Neural crest cell (in vitro differentiated cells): ENCODE measurements around the gene FGF11. TPM values are rescaled to one million over a fixed set of nuclear protein-coding genes. Genes with fewer than 3 reads are reported as not detected.

Source experiments
- DNase-seq: peaks from one replicate; pipeline ENCODE4 v3.0.0; 2021; ENCODE audit warnings: low read depth, mixed read lengths, low spot score
- H3K27ac Mint-ChIP-seq: one replicate; pipeline ENCODE4 v1.8.0; 2021; ENCODE audit warnings: mild to moderate bottlenecking, mixed read lengths; ENCODE audit not compliant: unreplicated experiment
- H3K27me3 Mint-ChIP-seq: 2 replicates; pipeline ENCODE4 v1.8.0; 2021; ENCODE audit warnings: low read depth, mild to moderate bottlenecking, mixed read lengths
- H3K36me3 Mint-ChIP-seq: 2 replicates; pipeline ENCODE4 v1.8.0; 2021; ENCODE audit warnings: low read depth, mild to moderate bottlenecking, mixed read lengths
- H3K4me1 Mint-ChIP-seq: 2 replicates; pipeline ENCODE4 v1.8.0; 2021; ENCODE audit warnings: mixed read lengths
- H3K4me3 Mint-ChIP-seq: one replicate; pipeline ENCODE4 v1.8.0; 2021; ENCODE audit warnings: mild to moderate bottlenecking, mixed read lengths
- H3K9me3 Mint-ChIP-seq: 2 replicates; pipeline ENCODE4 v1.8.0; 2021; ENCODE audit warnings: mixed read lengths
- total RNA-seq: library from RNA; stranded (reverse); gene quantifications from 2 replicates; pipeline ENCODE4 v1.2.1, GENCODE V29; 2021
- TF ChIP-seq, protein P1 (sequence below): fragments of 200-600 bp; sonication (generic); conservative IDR thresholded peaks from 2 replicates; pipeline ENCODE4 v1.5.0; 2021; ENCODE audit warnings: antibody characterized with exemption, mild to moderate bottlenecking

FGF11 gene
- total RNA-seq, 1 donor from 2014 or later: 6.0 TPM

DNA sequence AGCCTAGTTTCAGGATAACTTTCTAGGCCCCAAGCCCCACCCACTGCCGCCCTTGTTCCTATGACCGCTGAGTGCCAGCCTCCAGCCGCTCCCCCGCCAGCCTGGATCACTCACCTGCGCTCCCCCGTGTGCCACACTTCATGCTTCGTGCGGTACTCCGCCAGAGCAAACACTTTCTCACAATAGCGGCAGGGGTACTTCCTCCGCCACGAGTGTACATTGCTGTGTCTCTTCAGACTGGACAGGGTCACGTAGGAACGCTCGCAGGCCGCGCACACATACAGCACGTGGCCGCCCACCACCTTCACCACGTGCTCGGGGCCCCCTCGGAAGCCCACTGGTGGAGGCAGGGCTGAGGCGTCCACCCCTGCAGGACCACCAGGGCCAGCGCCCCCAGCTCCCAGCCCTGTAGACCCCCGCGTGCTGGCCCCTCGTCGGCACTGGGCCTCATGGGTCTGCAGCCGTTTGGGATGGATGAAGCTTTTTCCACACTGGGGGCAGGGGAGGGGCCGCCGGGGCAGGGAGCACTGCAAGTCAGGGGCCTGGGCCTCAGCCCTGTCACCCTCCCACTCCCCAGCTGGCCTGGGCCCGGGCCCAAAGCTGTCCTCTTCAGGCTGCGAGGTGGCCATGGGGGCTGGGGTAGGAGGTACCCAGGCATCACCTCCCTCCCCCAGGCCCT lies 26.4 kb downstream of the FGF11 start:
- no peak for DNase-seq
- peaks cover 19% of the 10 kb centered on the region for H3K4me1 Mint-ChIP-seq
- H3K4me3 Mint-ChIP-seq: no peak overlapping the region
- no peak overlapping the region for H3K27ac Mint-ChIP-seq
- TF ChIP-seq, protein P1, sequence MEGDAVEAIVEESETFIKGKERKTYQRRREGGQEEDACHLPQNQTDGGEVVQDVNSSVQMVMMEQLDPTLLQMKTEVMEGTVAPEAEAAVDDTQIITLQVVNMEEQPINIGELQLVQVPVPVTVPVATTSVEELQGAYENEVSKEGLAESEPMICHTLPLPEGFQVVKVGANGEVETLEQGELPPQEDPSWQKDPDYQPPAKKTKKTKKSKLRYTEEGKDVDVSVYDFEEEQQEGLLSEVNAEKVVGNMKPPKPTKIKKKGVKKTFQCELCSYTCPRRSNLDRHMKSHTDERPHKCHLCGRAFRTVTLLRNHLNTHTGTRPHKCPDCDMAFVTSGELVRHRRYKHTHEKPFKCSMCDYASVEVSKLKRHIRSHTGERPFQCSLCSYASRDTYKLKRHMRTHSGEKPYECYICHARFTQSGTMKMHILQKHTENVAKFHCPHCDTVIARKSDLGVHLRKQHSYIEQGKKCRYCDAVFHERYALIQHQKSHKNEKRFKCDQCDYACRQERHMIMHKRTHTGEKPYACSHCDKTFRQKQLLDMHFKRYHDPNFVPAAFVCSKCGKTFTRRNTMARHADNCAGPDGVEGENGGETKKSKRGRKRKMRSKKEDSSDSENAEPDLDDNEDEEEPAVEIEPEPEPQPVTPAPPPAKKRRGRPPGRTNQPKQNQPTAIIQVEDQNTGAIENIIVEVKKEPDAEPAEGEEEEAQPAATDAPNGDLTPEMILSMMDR: no peak
- no peaks in the 10 kb centered on the region for H3K27me3 Mint-ChIP-seq
- no peaks in the 10 kb centered on the region for H3K9me3 Mint-ChIP-seq
- H3K36me3 Mint-ChIP-seq: peaks cover 2% of the 10 kb centered on the region

DNA sequence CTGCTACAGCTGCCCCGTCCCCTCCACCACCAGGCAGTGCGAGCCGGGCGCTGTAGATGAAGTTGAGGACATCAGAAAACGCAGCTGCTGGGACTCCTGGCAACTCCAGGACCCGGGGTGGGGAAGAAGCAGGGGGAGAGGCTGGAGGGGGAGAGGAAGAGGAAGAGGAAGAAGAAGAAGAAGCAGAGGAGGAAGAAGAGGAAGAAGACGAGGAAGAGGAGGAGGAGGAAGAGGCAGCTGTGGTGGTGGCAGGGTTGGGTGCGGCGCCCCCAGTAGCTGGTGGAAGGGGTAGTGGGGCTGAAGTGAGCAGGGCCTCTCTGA lies 27.0 kb downstream of the FGF11 start:
- H3K9me3 Mint-ChIP-seq: no peaks in the 10 kb centered on the region
- DNase-seq: no peak
- no peaks in the 10 kb centered on the region for H3K27me3 Mint-ChIP-seq
- H3K27ac Mint-ChIP-seq: no peak overlapping the region
- H3K4me3 Mint-ChIP-seq: no peak overlapping the region
- no peaks in the 10 kb centered on the region for H3K36me3 Mint-ChIP-seq
- H3K4me1 Mint-ChIP-seq: peaks cover 16% of the 10 kb centered on the region
- TF ChIP-seq, protein P1: no peak

DNA sequence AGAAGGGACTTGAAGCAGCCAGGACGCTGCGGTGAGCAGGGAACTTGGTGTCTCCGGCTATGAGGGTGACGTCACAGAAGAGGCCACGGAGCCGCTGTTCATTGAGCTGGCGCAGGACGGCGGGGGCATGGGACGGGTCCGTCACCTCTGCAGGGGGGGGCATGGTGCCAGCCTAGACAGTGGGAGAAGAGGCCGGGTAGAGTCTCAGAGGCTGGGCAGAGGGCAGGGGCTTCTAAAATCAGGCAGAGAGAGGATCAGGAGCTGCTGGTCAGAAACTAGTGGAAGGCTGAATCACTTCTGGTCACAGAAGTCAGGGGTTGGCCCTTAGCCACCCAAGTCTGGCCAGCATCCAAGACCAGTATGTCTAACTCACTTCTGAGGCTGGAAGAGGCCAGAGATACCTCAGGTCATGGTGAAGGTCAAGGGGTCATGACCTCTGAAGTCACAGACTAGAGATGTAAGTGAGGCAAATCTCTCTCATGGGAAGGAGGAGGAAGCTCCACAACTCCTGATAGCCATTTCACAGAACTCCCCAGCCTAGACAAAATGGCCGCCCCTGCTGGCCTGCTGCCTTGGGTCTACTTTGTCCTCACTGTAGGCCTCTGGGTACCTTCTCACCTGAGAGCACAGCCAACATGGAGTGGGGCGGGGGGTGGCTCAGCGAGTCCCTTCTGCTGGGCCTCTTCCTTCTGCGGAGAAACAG lies 27.5 kb downstream of the FGF11 start:
- H3K27me3 Mint-ChIP-seq: no peaks in the 10 kb centered on the region
- H3K27ac Mint-ChIP-seq: no peak overlapping the region
- DNase-seq: no peak
- H3K36me3 Mint-ChIP-seq: no peaks in the 10 kb centered on the region
- H3K4me1 Mint-ChIP-seq: peaks cover 14% of the 10 kb centered on the region
- TF ChIP-seq, protein P1: no peak
- no peak overlapping the region for H3K4me3 Mint-ChIP-seq
- H3K9me3 Mint-ChIP-seq: no peaks in the 10 kb centered on the region

DNA sequence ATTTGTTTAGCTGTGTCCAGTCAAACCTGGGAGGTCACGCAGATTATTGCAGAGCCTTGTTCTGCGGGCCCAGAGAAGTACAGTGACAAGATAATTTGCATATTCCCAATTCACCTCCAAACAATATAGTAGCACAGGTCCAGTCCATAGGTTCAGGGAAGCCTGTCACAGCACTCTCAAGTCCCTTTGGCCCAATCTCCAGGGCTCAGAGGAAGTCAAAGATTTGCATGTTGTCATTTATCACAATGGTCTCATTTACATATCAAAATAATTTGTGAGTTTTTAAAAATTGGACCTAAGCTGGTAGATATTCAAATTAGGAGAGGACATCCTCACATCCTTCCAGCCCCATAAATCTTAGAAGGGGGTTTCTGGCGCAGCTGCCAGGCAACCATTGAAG lies 28.2 kb downstream of the FGF11 start:
- no peak for DNase-seq
- peak overlapping the region; percentile 32 for H3K4me3 Mint-ChIP-seq
- no peaks in the 10 kb centered on the region for H3K9me3 Mint-ChIP-seq
- peak overlapping the region; percentile 27 for H3K27ac Mint-ChIP-seq
- H3K36me3 Mint-ChIP-seq: no peaks in the 10 kb centered on the region
- H3K4me1 Mint-ChIP-seq: peaks cover 14% of the 10 kb centered on the region
- TF ChIP-seq, protein P1: no peak
- H3K27me3 Mint-ChIP-seq: no peaks in the 10 kb centered on the region

DNA sequence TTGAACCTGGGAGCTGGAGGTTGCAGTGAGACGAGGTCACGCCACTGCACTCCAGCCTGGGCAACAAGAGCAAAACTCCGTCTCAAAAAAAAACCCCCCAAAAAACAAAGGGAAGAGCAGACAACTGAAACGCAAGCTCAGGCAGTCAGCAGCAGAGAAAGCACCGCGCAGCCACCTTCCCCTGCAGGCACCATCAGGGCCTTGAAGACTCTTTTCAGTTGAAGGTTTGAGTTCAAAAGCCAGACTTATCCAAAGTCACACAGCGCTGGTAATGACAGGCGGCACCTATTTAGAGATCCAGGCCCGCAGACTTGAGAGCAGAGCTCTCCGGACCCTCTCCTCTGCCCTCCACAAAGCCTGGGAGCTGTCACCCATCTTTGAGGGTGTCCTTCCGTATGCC lies 29.0 kb downstream of the FGF11 start:
- TF ChIP-seq, protein P1: no peak
- Mint-ChIP-seq H3K4me1 (peaks cover 14% of the 10 kb centered on the region), H3K36me3 (no peaks in the 10 kb centered on the region), H3K4me3 (no peak overlapping the region), H3K9me3 (no peaks in the 10 kb centered on the region), H3K27ac (no peak overlapping the region), H3K27me3 (no peaks in the 10 kb centered on the region)
- DNase-seq: no peak
